Measurements from ENCODE around the gene KRT6B. TPM values are rescaled to one million over a fixed set of nuclear protein-coding genes. Genes with fewer than 3 reads are reported as not detected.

The KRT6B gene
- total RNA-seq, 6 experiments from 2014 or later, result 0.13 TPM; not detected in 5

GRCh38 chr12:52497975-52498374, 46.0 kb upstream of the KRT6B start:
- no peaks in the 10 kb centered on the region for H3K27me3 ChIP-seq
- WGBS (ENCODE audit: insufficient coverage, low coverage, low lambda C conversion rate, missing lambda C conversion rate), result 66% methylated on average over 6 of the region's 7 CpGs
- H3K27ac ChIP-seq, result no peak overlapping the region
- no peak for ATAC-seq
- no peaks in the 10 kb centered on the region for H3K36me3 ChIP-seq
- H3K4me3 ChIP-seq, result no peak overlapping the region
- intact Hi-C loops (cut with DNase I), result no loop called here
- DNase-seq, result no peak
- no peaks in the 10 kb centered on the region for H3K4me1 ChIP-seq
- TF ChIP-seq, protein P1, sequence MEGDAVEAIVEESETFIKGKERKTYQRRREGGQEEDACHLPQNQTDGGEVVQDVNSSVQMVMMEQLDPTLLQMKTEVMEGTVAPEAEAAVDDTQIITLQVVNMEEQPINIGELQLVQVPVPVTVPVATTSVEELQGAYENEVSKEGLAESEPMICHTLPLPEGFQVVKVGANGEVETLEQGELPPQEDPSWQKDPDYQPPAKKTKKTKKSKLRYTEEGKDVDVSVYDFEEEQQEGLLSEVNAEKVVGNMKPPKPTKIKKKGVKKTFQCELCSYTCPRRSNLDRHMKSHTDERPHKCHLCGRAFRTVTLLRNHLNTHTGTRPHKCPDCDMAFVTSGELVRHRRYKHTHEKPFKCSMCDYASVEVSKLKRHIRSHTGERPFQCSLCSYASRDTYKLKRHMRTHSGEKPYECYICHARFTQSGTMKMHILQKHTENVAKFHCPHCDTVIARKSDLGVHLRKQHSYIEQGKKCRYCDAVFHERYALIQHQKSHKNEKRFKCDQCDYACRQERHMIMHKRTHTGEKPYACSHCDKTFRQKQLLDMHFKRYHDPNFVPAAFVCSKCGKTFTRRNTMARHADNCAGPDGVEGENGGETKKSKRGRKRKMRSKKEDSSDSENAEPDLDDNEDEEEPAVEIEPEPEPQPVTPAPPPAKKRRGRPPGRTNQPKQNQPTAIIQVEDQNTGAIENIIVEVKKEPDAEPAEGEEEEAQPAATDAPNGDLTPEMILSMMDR (IDR thresholded peaks at IDR 0.05), result no peak
- TF ChIP-seq POLR2A (IDR thresholded peaks at IDR 0.05), result no peak
- no peaks in the 10 kb centered on the region for H3K9me3 ChIP-seq

- no peak for DNase-seq
- no peaks in the 10 kb centered on the region for H3K9me3 ChIP-seq
- no peaks in the 10 kb centered on the region for H3K36me3 ChIP-seq
- TF ChIP-seq, protein P1 (IDR thresholded peaks at IDR 0.05), result no peak
- no peak for TF ChIP-seq POLR2A (IDR thresholded peaks at IDR 0.05)
- no peaks in the 10 kb centered on the region for H3K27me3 ChIP-seq
- WGBS (ENCODE audit: insufficient coverage, low coverage, low lambda C conversion rate, missing lambda C conversion rate), result 67% methylated on average over 3 of the region's 4 CpGs
- H3K4me1 ChIP-seq, result no peaks in the 10 kb centered on the region
- intact Hi-C loops (cut with DNase I), result no loop called here
- no peak overlapping the region for H3K27ac ChIP-seq
- no peak overlapping the region for H3K4me3 ChIP-seq
- no peak for ATAC-seq
Observed at GRCh38 chr12:52496590-52497071, 44.7 kb upstream of the KRT6B start.

GRCh38 chr12:52496054-52496453, 44.1 kb upstream of the KRT6B start:
- ATAC-seq (no peak), DNase-seq (no peak)
- no peak for TF ChIP-seq POLR2A (IDR thresholded peaks at IDR 0.05)
- TF ChIP-seq, protein P1 (IDR thresholded peaks at IDR 0.05), result no peak
- Histone ChIP-seq H3K27me3 (no peaks in the 10 kb centered on the region), H3K9me3 (no peaks in the 10 kb centered on the region), H3K27ac (no peak overlapping the region), H3K4me3 (no peak overlapping the region), H3K36me3 (no peaks in the 10 kb centered on the region), H3K4me1 (no peaks in the 10 kb centered on the region)
- intact Hi-C loops (cut with DNase I), result no loop called here
- 63% methylated on average over 1 of the region's 2 CpGs for WGBS (ENCODE audit: insufficient coverage, low coverage, low lambda C conversion rate, missing lambda C conversion rate)

GRCh38 chr12:52495389-52495788, 43.4 kb upstream of the KRT6B start:
- H3K27ac ChIP-seq, result no peak overlapping the region
- no peaks in the 10 kb centered on the region for H3K36me3 ChIP-seq
- H3K4me3 ChIP-seq, result no peak overlapping the region
- intact Hi-C loops (cut with DNase I), result no loop called here
- 20% methylated on average over 1 of the region's 3 CpGs for WGBS (ENCODE audit: insufficient coverage, low coverage, low lambda C conversion rate, missing lambda C conversion rate)
- H3K27me3 ChIP-seq, result no peaks in the 10 kb centered on the region
- TF ChIP-seq POLR2A (IDR thresholded peaks at IDR 0.05), result no peak
- TF ChIP-seq, protein P1 (IDR thresholded peaks at IDR 0.05), result no peak
- DNase-seq (no peak), ATAC-seq (peak in 1 of 4 donors; percentile 19)
- no peaks in the 10 kb centered on the region for H3K4me1 ChIP-seq
- H3K9me3 ChIP-seq, result no peaks in the 10 kb centered on the region

- DNase-seq, result no peak
- no peak overlapping the region for H3K4me3 ChIP-seq
- TF ChIP-seq, protein P1 (IDR thresholded peaks at IDR 0.05), result no peak
- no peak for TF ChIP-seq POLR2A (IDR thresholded peaks at IDR 0.05)
- intact Hi-C loops (cut with DNase I), result no loop called here
- H3K9me3 ChIP-seq, result no peaks in the 10 kb centered on the region
- H3K27me3 ChIP-seq, result no peaks in the 10 kb centered on the region
- H3K27ac ChIP-seq, result no peak overlapping the region
- WGBS (ENCODE audit: insufficient coverage, low coverage, low lambda C conversion rate, missing lambda C conversion rate), result 80% methylated on average over 1 of the region's 4 CpGs
- no peaks in the 10 kb centered on the region for H3K4me1 ChIP-seq
- no peaks in the 10 kb centered on the region for H3K36me3 ChIP-seq
- no peak for ATAC-seq
Observed at GRCh38 chr12:52494518-52494917, 42.6 kb upstream of the KRT6B start.
